Mesothelial cell of epicardium (in vitro differentiated cells): Measurements from ENCODE around the gene ATP13A1. TPM values are rescaled to one million over a fixed set of nuclear protein-coding genes. Genes with fewer than 3 reads are reported as not detected.

Experiments
- DNase-seq, 2 experiments: peaks; one replicate each; pipeline ENCODE4 v3.0.0; 2021; ENCODE audit warnings: low spot score in 2 of 2; ENCODE audit not compliant: unreplicated experiment in 2 of 2
- H3K27ac Mint-ChIP-seq: 2 replicates; pipeline ENCODE4 v1.8.0; 2021; ENCODE audit warnings: mixed read lengths
- H3K27me3 Mint-ChIP-seq: 2 replicates; pipeline ENCODE4 v1.8.0; 2021; ENCODE audit warnings: low read depth, mixed read lengths
- H3K36me3 Mint-ChIP-seq: 2 replicates; pipeline ENCODE4 v1.8.0; 2021; ENCODE audit warnings: mixed read lengths
- H3K4me1 Mint-ChIP-seq: 2 replicates; pipeline ENCODE4 v1.8.0; 2021; ENCODE audit warnings: mixed read lengths
- H3K4me3 Mint-ChIP-seq: 2 replicates; pipeline ENCODE4 v1.8.0; 2021; ENCODE audit warnings: mild to moderate bottlenecking, moderate library complexity, mixed read lengths
- H3K9me3 Mint-ChIP-seq: 2 replicates; pipeline ENCODE4 v1.8.0; 2021; ENCODE audit warnings: mixed read lengths
- CTCF ChIP-seq: fragments of 200-600 bp; sonication (generic); IDR thresholded peaks from one replicate; pipeline ENCODE4 v1.5.0; 2021; ENCODE audit warnings: antibody characterized with exemption; ENCODE audit not compliant: unreplicated experiment
- total RNA-seq: library from RNA; stranded (reverse); gene quantifications from 3 replicates; pipeline ENCODE4 v1.2.1, GENCODE V29; 2021

Gene ATP13A1
- total RNA-seq, 1 donor from 2014 or later: 88.3 TPM

GRCh38 chr19:19624032-19624570, 39.4 kb downstream of the ATP13A1 start:
- Mint-ChIP-seq H3K27me3 (no peaks in the 10 kb centered on the region), H3K36me3 (peaks cover 12% of the 10 kb centered on the region), H3K4me3 (no peak overlapping the region), H3K9me3 (no peaks in the 10 kb centered on the region), H3K27ac (no peak overlapping the region), H3K4me1 (peaks cover 28% of the 10 kb centered on the region)
- DNase-seq: no peak
- TF ChIP-seq CTCF: no peak

- Mint-ChIP-seq H3K36me3 (peaks cover 11% of the 10 kb centered on the region), H3K4me3 (no peak overlapping the region), H3K27ac (peak overlapping the region; percentile 25), H3K9me3 (no peaks in the 10 kb centered on the region), H3K27me3 (no peaks in the 10 kb centered on the region), H3K4me1 (peaks cover 31% of the 10 kb centered on the region)
- TF ChIP-seq CTCF: no peak
- DNase-seq: no peak
These were observed 40.1 kb downstream of the ATP13A1 start for GRCh38 chr19:19623383-19623782.

- H3K4me3 Mint-ChIP-seq: no peak overlapping the region
- H3K36me3 Mint-ChIP-seq: peaks cover 6% of the 10 kb centered on the region
- DNase-seq: no peak
- no peaks in the 10 kb centered on the region for H3K9me3 Mint-ChIP-seq
- no peaks in the 10 kb centered on the region for H3K27me3 Mint-ChIP-seq
- H3K4me1 Mint-ChIP-seq: peaks cover 26% of the 10 kb centered on the region
- H3K27ac Mint-ChIP-seq: peak overlapping the region; percentile 84
- TF ChIP-seq CTCF: no peak
These were observed 43.6 kb downstream of the ATP13A1 start for GRCh38 chr19:19619849-19620210.

GRCh38 chr19:19619181-19619848, 44.2 kb downstream of the ATP13A1 start:
- peaks cover 26% of the 10 kb centered on the region for H3K4me1 Mint-ChIP-seq
- peaks cover 3% of the 10 kb centered on the region for H3K36me3 Mint-ChIP-seq
- peak overlapping the region; percentile 73 for H3K4me3 Mint-ChIP-seq
- no peaks in the 10 kb centered on the region for H3K27me3 Mint-ChIP-seq
- no peak for DNase-seq
- no peak for TF ChIP-seq CTCF
- H3K27ac Mint-ChIP-seq: peak overlapping the region; percentile 84
- H3K9me3 Mint-ChIP-seq: no peaks in the 10 kb centered on the region

GRCh38 chr19:19618219-19619051, 45.0 kb downstream of the ATP13A1 start, which contains the start of gene PBX4:
Gene PBX4 (minus strand): TSS chr19:19618687. CDS start chr19:19618629, 58 bp downstream.
- peak; percentile 97 to 98 for DNase-seq
- Mint-ChIP-seq H3K27me3 (no peaks in the 10 kb centered on the region), H3K4me3 (peak within 1 kb of the TSS; percentile 74), H3K4me1 (peaks cover 30% of the 10 kb centered on the region), H3K36me3 (no peaks in the 10 kb centered on the region), H3K9me3 (no peaks in the 10 kb centered on the region), H3K27ac (peak within 1 kb of the TSS; percentile 84)
- TF ChIP-seq CTCF: no peak
